A204.1 (cell line): ENCODE data around the gene LACC1.

Source experiments
- FAIRE-seq: peaks from 2 replicates; lab custom pipeline; 2012; peaks lifted over from hg19 to GRCh38; lab: Jason Lieb, UNC

LACC1 gene

DNA sequence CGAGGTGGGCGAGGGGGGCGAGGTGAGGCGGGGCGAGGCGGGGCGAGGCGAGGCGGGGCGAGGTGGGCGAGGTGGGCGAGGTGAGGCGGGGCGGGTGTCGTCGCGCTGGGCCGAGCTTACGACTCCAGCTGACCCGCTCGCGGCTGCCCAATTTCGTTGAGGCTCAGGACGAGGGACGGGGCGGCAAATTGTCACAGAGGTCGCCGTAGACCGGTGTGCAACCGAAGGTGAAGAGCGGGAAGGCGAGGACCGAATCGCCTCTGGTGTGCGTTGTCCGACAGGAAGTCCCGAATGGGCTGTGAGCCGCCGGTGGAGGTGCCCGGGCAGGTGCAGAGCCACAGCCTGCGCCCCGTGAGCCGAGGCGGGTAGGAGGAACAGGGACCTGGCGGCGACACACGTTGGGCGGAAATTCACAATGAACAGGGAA is at the start of gene LACC1:
Gene LACC1 (plus strand): TSS at position 150 of the 427 bp plus-strand sequence. CDS start 1,082 bp downstream, outside the sequence.
- no peak for FAIRE-seq

DNA sequence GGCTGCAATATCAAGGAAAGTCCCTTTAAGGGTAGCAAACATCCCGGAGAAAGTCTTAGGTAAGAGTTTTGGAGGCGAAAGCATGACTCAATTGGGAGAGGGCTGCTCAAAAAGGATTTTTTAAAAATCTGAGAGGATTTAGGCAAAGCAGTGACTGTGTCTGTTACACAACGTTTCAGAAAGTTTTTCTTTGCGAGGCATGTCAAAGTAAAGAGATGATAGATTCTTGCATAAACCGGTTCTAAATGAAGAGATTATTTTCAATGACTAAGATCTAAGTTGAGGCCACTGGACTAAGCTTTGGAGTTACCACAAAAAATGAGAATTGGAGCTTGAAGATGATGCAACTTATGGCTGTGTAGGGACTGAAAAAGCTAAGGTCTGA is 49.2 kb upstream of the LACC1 start:
- no peak for FAIRE-seq

DNA sequence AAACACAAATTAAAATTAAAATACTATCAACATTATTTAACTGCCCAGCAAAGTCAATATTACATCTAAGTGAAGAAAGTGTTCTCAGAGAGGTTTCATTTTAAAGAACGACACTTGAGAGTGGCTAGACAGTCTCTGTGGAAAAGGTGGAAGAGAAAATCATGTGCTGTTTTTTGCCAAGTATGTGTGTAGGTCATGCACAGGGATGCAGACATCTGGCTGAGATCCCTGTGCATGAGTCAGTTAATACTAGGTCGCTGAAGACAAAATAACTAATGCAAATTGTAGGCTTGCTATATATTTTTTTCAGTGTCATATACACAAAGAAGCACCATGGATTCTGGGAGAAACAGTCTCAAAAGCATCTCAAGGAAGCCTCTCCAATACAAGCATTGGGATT is 48.6 kb upstream of the LACC1 start:
- no peak for FAIRE-seq

DNA sequence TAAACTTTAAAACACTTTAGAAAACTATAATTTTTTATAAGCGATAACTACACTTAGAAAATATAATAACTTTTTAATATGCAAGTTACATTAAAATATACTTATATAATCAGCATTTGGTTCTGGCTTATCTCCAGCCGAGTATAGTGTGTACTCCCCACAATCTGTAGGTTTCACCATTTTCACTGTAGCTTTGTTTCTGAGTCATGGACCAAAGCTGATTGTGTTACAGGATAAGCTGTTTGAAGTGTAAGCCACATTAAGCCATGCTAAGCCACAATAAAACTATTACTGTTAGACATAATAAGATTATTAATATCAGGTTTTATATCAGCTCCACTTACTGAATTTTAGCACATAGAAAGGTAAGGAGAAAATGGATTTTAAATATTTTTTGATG is 44.0 kb upstream of the LACC1 start:
- FAIRE-seq = no peak

DNA sequence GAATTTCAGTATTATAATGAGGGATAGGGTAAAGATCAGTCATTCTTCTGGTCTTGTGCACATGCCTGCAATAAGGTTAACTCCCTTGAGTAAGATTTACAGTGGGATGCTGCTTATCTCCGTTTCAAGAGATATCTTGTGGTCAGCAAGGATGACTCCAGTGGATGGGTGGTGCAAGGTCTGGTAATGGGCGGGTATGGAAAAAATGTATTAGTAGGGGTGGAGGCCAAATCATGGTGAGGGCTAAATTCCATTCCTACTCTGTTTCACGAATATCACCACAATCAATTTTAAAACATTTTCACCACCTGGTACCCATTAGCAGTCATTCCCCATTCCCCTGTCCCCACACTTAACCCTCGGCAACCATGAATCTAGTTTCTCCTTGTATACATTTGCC is 40.8 kb upstream of the LACC1 start:
- no peak for FAIRE-seq

DNA sequence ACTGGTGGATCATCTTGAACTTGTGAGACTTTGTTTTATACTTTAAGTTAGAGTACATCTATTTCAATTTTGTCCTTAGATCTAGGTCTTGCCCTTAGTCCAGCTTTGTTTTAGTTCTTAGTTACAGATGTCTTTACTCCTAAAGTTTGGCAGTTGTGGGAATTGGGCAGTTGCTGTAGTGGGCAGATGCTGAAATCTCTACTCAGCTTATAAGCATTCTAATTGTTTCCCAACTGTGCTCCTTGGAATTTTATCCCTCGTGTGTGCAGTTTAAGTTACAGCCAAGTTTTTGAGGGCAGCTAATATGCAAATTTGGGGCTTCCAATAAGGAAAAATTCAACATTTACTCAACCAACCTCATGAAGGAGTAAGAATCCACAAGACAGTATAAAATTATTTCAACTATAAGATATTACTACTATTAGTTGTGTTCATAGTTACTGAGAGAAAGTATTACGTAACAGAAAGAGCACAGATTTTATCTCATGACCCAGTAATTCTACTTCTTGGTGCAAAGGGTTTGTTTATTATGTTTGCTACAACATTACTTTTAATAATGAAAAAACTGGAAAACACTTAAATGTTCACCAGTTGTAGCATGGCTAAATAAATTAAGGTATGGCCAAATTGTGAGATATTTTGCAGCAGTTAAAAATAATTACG is 33.1 kb upstream of the LACC1 start:
- FAIRE-seq = no peak

DNA sequence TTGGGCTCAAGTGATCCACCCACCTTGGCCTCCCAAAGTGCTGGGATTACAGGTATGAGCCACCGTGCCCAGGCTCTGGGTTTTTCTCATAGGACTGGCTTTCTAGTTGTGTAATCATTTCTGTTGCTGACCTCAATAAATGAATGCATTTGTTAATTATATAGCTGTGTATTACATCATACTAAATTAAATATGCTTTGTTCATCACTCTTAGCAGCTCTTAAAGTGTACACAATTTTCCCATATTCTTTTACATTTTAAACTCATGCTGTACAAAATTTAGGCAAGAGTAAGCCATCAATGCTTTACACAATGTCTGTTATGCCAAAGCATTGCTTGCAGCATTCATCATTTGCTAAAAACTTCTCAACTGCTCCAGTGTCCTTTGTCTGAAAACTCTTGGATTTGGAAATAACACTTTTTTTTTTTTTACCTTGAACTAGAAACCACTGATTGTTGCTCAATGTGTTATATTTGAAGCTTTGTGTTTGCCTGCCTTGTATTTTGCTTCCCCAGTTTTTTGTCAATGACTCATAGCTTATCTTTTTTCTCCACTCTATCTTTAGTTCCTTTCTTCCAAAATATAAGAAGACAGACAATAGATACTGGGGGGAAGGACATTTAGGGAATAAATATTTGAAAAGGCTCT is 31.6 kb upstream of the LACC1 start:
- FAIRE-seq = no peak

DNA sequence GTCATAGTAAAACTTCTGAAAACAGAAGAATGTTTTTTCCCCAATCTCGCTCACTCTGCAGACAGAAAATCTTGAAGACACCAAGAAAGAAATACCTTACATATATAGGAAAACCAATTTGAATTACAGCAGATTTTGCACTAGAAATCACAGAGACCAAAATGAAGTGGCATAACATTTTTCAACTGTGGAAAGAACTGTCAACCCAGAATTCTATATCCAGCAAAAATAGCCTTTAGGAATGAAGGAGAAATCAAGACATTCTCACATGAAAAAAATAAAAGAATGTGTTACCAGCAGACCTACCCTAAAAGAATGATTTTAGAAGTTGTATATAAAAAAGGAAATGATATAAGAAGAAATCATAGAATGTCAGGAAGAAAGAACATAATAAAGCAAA is 28.8 kb upstream of the LACC1 start:
- FAIRE-seq = no peak

DNA sequence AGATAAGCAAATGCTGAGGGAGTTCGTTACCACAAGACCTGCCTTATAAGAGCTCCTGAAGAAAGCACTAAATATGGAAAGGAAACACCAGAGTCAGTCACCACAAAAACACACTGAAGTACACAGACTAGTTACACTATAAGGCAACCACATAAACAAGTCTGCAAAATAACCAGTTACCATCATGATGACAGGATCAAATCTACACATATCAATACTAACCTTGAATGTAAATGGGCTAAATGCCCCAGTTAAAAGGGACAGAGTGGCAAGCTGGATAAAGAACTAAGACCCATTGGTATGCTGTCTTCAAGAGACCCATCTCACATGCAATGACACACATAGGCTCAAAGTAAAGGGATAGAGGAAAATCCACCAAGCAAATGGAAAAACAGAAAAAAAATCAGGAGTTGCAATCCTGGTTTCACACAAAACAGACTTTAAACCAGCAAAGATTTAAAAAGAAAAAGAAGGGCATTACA is 26.7 kb upstream of the LACC1 start:
- no peak for FAIRE-seq

DNA sequence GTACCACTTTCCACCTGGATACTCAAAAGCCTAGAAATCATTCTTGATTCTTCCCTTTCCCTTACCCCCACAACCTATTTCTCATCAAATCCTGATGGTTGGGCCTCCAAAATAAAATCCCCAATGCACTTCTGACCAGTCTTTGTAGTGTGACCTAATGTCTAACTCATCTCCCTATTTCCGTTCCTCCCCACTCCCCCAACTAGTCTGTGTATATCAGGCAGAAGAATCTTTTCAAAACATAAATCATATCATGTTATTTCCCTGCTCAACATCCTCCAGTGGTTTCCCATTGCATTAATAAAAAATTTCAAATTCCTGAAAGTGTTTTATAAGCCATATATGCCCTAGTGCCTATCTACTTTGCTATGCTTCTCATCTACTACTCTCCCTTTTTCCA is 17.8 kb upstream of the LACC1 start:
- FAIRE-seq = no peak

DNA sequence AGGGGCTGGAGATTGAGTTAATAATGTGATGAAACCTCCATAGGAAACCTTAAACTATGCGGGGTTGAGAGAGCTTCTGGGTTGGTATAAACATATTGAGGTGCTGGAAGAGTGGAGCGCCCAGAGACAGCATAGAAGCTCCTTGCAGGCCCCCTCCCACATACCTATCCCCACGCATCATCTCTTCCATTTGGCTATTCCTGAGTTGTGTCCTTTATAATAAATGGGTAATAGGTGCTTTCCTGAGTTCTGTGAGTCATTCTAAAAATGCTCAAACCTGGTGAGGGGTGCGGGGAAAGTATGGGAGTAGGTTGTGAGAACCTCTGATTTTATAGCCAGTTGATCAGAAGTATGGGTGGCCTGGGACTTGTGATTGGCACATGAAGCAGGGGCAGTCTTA is 14.8 kb upstream of the LACC1 start:
- FAIRE-seq = no peak

DNA sequence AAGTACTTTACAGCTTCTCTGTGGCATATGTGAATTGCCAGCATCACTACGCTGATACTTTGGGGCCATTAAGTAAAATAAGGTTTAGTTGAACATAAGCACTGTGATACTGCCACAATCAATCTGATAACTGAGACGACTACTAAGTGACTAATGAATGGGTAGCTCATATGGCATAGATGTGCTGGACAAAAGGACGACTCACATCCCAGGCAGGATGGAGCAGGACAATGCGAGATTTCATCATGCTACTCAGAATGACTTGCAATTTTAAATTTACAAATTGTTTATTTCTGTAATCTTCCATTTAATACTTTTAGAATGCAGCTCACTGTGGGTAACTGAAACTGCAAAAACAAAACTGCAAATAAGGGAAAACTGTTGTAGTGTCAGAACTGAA is 13.8 kb upstream of the LACC1 start:
- FAIRE-seq = no peak

DNA sequence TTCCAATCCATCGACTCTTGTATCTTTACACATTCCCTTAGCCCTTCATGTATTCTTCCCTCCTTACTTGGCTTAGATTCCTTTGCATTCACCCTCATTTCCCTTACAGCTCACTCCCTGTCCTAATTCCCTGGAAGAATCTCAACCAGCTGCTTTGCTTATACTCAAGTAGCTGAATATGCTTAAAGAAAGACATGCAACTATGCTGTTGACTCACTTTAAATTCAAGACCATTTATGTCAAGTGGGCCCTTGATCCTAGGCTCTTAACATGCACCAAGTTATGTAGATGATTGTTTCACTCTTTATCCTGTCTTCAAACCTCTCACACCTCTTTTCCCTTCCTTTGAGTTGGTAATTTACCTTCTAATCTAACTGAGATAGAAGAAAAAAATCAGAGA is 7.5 kb upstream of the LACC1 start:
- FAIRE-seq = no peak

DNA sequence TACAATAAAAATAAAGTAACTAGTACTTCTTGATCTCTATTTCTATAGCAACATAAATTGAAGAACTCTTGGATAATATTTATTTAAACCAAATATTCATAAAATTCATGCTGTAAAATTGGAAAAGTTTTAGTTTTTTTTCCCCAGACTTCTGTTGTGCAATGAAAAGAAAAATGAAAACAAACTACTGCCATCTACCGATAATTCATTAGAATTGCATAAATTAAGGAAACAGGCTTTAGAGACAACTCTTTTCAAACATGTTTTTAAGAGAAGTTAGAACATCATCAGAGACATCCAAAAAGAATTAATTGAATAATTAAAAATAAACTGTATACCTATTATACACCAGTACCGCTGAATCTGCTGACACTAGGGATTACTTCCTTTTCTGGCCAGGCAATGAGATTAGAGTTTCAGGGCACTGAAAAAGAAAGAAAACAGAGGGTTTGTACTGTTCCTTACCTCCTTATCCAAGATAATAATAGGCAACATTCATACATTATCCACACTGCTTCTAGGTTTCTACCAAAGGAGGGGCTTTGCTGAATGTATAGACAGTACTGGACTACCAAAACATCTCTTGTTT is 5.1 kb upstream of the LACC1 start:
- peak; percentile 99 for FAIRE-seq

DNA sequence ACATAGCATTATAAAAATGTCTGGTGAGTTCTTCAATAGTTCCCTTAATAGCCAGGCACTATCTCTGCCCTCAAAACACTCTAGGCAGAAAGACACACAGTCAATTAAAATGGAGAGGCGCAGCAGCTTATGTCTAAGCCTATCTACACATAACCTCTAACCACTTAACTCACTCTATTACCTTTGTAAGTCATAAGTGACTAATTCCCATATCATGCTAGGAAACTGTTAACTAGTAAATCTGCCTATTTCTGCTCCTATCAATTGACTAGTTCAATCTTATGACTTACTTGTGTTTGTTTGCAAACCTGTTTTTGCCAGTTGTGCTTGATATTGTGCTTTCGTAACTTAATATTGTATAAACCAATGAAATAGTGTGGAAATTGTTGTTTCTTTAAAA is 3.3 kb upstream of the LACC1 start:
- FAIRE-seq = no peak

DNA sequence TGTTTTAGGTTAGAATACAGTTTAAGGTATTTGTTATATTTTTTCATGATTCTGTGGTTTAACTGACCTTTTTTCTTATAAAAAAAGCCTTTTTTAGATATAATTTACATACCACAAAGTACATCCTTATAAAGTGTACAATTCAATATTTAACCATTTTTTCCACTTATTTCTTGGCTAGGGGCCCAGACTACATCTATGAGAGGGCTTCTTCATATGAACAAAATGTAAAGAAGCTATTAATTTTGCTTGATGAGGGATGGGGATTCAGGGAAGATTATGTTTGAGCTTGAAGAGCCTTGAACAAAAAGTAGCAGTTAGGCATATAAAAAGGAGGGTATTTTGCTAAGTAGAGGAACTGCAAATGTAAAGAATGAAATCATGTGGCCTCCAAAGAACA is 2.4 kb upstream of the LACC1 start:
- FAIRE-seq = no peak

DNA sequence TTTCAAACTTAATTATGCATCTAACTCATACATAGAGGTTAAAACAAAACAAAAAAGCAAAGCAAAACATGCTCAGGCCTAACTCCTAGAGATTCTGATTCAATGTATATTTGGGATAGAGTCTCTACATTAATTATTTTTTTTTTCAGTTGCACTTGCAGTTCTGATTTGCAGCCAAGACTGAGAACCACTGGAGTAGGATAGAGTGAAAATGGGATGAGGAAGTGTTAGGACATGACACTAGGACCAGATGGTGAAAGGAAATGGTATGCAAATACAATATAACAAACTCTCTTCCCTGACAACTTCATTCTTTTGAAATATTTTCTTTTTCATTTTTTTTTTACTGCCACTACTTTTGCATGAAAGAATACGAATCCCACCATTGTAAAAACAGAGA is 1.9 kb upstream of the LACC1 start:
- FAIRE-seq = no peak

DNA sequence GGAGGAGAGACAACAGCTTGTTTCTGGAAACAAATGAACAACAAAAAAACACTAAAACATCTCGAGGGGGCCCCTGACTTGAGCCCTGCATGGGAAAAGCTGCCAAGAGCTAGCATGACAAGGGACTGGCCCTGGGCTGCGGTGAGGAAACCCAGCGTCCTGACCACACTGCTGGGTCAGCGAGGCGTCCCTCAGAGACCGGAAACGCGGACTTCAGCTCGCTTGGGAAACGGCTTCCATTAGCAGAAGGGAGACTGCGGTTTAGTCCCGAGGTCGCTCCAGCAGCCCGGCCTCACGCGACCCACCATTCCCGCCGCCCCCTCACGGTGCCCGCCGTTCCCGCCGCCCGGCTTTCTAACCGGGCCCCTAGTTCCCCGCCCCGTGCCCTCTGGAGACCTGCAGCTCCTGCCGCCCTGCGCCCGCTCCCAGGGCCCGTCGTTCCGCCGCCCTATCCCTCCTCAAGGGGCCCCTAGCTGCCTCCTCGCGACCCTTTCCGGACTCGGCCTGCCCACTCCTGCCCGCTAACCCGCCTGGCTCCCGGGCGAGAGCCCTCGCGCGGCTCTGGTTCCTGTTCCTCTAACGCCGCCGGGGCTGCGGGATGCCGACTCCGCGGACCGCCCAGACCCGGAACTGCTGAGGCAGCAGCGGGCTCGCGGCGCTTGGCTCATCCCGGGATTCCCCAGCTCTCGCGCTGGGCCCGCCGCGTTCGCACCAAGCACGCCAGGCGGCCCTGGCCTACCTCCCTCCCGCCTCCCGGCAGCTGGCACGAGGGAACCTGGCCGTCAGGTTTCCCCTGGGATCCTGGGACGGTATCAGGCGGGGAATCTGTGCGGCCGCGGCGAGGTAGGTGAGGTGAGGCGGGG is 581 bp upstream of the LACC1 start, which contains the start of gene CCDC122:
Gene CCDC122 (minus strand): TSS at position 849 of the 863 bp plus-strand sequence. CDS start 10,364 bp downstream, outside the sequence.
- no peak for FAIRE-seq

DNA sequence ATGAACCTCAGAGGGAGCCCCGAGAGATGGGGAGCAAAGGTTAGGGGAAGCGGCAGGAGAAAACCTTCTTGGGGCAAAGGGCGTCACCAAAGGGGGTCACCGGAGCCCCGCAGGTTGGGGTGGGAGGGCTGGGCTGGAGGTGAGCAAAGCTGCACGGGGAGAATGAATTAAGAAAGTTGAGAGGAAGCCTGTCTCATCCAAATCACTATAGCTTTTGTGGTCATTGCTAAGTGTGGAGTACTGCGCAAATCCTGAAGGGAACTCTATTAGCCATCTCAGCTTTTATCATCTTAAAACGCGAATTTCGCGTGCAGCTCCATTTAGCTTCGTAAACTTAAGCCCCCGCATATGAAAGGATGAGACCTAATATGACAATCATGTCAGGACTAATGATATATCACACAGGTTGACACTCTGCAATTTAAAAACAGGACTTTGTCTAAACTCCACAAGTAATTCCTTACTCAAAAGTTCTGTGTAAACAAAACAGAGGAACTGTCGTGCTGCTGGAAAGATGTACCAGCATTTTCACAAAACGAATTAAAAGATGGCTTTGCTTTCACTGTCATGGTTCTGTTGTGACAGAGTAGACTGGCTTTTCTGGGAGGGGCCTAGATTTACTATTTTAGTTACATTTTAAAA is 631 bp downstream of the LACC1 start:
- no peak for FAIRE-seq

DNA sequence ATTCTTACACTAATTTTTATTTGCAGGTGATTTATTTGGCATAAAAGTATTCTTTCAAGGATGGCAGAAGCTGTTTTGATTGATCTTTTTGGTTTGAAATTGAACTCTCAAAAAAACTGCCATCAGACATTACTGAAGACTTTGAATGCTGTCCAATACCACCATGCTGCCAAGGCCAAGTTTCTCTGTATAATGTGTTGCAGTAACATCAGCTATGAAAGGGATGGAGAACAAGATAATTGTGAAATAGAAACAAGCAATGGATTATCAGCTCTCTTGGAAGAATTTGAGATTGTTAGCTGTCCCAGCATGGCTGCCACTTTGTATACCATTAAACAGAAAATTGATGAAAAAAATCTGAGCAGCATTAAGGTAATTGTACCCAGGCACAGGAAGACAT is 1.2 kb downstream of the LACC1 start:
- FAIRE-seq = no peak

DNA sequence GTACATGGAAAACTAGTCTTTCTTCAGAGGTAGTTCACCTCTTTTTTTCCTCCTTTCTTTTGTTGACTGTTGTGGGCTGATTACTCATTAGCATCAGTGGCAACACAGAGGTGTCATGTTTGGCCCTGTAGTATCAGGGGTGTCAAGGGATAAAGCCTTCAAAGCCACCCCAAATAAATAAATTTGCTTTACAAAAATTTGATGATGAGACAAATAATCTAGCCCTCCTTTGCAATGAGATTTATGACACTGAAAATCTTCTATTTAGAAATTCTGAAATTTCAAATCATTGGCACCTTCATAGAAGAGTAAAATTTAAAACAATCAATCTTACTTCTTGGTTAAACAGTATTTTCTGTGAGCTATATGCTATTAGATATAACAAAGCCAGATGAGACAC is 1.9 kb downstream of the LACC1 start:
- no peak for FAIRE-seq

DNA sequence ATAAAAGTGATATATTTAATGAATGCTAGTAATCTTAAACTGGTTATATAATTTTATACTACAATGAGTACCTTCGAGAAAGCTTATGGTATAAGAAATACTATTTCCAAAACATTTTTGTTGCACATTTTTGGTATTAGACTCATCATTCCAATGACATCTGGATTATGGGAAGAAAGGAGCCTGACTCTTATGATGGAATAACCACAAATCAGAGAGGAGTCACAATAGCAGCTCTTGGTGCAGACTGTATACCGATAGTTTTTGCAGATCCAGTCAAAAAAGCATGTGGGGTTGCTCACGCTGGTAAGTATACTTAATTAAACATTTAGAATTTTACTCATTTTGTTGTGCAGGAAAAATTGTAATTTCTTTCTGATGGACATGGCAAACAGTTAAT is 3.9 kb downstream of the LACC1 start:
- FAIRE-seq = no peak
